Mucosa of descending colon (tissue), 3 donors: ENCODE data around the gene SLC25A53. TPM values are rescaled to one million over a fixed set of nuclear protein-coding genes. Genes with fewer than 3 reads are reported as not detected.
A peak's percentile ranks its signal among the peaks of the same experiment; 100 is the strongest.

Experiments
- ATAC-seq: fragments of 200-7000 bp; cut with Tn5 transposase; one replicate; pipeline ENCODE4 v1.9.1; 2020; ENCODE audit warnings: mild to moderate bottlenecking, moderate library complexity
- DNase-seq, 3 donors: peaks; one replicate each; pipeline ENCODE4 v3.0.0-alpha.2; 2020
- H3K36me3 ChIP-seq: fragments of 200-600 bp; one replicate; pipeline ENCODE4 v1.8.0; 2021; ENCODE audit warnings: low read depth, mild to moderate bottlenecking
- H3K4me1 ChIP-seq: fragments of 200-600 bp; one replicate; pipeline ENCODE4 v1.8.0; 2021; ENCODE audit warnings: low read depth, mild to moderate bottlenecking
- H3K4me3 ChIP-seq: fragments of 200-600 bp; one replicate; pipeline ENCODE4 v1.8.0; 2021; ENCODE audit warnings: mild to moderate bottlenecking
- H3K9me3 ChIP-seq: fragments of 200-600 bp; one replicate; pipeline ENCODE4 v1.8.0; 2021; ENCODE audit warnings: mild to moderate bottlenecking
- intact Hi-C, 2 donors: fragments of 100-400 bp; cut with DNase I in 1 of 2; cut with micrococcal nuclease in 1 of 2; formaldehyde crosslinking; loops; one replicate each; pipeline versions ENCODE4 v1.11.0 to v1.11.1; 2022; cut with DNase I, micrococcal nuclease
- total RNA-seq, 3 donors: library from RNA; stranded (reverse); fragmentation: NEBNext Ultra II Directional in 2 of 3; extraction: Animal tissue kit (Norgen Biotek cat#: 25700) in 2 of 3; gene quantifications; one replicate each; pipeline versions ENCODE4 v1.2.1 to v1.2.4, GENCODE V29; 2021 to 2023
- TF ChIP-seq, protein P1 (sequence below): fragments of 200-600 bp; IDR thresholded peaks from one replicate; pipeline ENCODE4 v1.8.0; 2022; ENCODE audit warnings: antibody characterized with exemption, mild to moderate bottlenecking
- donor health status: DM: no; HTN: no; CAD: no; lungs with moderate emphysema.
- donor health status: DM: no; HTN: no; CAD: no.
- donor health status: DM: no; HTN: yes; CAD: no.

Gene SLC25A53
- total RNA-seq, 3 donors from 2014 or later: 7.2 to 18.0 (median 8.5) TPM

DNA sequence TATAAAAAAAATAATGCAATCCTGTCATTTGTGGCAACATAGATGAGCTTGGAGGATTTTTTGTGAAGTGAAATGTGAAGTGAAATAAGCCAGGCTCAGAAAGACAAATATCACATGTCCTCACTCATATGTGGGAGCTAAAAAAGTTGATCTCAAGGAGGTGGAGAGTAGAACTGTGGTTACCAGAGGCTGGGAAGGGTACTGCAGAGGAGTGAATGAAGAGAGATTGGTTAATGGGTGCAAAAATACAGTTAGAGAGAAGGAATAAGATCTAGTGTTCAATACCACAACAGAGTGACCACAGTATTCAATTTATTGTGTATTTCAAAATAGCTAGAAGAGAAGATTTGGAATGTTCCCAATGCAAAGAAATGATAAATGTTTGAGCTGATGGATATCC lies 57.9 kb downstream of the SLC25A53 start:
- intact Hi-C loops: no loop called here
- no peak overlapping the region for H3K4me3 ChIP-seq
- ATAC-seq (no peak), DNase-seq (no peak)
- no peaks in the 10 kb centered on the region for H3K4me1 ChIP-seq
- TF ChIP-seq, protein P1, sequence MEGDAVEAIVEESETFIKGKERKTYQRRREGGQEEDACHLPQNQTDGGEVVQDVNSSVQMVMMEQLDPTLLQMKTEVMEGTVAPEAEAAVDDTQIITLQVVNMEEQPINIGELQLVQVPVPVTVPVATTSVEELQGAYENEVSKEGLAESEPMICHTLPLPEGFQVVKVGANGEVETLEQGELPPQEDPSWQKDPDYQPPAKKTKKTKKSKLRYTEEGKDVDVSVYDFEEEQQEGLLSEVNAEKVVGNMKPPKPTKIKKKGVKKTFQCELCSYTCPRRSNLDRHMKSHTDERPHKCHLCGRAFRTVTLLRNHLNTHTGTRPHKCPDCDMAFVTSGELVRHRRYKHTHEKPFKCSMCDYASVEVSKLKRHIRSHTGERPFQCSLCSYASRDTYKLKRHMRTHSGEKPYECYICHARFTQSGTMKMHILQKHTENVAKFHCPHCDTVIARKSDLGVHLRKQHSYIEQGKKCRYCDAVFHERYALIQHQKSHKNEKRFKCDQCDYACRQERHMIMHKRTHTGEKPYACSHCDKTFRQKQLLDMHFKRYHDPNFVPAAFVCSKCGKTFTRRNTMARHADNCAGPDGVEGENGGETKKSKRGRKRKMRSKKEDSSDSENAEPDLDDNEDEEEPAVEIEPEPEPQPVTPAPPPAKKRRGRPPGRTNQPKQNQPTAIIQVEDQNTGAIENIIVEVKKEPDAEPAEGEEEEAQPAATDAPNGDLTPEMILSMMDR: no peak
- H3K9me3 ChIP-seq: no peaks in the 10 kb centered on the region
- H3K36me3 ChIP-seq: no peaks in the 10 kb centered on the region

DNA sequence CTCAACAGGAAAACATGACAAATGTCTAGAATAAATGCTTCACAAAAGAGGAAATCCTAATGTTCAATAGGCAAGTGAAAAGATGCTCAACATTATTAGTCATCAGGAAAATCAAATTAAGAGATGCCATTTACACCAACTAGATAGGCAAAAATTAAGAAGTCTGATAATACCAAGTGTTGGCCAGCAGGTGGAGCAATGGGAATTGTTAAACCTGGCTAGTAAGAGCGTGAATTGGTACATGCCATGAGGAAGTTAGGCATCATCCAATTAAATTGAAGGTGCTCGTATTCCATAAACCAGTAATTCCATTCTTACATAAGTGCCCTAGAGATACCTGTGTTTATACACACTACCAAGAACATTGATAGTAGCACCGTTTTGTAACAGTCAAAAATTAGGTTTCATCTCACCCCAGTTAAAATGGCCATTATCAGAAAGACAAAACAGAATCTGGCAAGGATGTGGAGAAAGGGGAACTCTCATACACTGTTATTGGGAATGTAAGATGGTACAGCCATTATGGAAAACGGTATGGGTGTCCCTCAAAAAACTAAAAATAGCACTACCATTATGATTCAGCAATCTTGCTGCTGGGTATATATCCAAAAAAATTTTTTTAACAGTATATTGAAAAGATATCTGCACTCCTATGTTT lies 58.5 kb downstream of the SLC25A53 start:
- TF ChIP-seq, protein P1: no peak
- H3K4me3 ChIP-seq: no peak overlapping the region
- ATAC-seq: peak; percentile 87

DNA sequence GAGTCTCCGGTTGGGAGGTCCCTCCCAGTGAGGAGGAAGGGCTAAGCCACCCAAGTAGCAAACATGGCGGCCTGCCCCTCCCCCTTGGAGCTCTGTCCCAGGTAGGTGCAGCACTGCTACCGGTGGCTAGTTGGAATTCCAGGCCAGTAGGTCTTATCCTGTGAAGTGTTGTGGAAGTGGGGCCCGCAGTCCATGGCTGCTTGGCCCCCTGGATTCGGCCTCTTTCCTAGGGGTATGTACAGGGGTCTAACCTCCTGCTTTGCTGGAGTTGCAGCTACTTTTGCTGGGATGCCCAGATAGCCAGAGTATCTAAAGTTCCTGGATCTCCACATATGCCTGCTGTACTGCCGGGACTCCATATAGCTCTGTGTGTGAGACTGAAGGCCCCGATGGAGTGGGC lies 70.9 kb downstream of the SLC25A53 start:
- TF ChIP-seq, protein P1: no peak
- DNase-seq (no peak), ATAC-seq (no peak)
- intact Hi-C loops: no loop called here
- Histone ChIP-seq H3K36me3 (no peaks in the 10 kb centered on the region), H3K9me3 (no peaks in the 10 kb centered on the region), H3K4me3 (no peak overlapping the region), H3K4me1 (no peaks in the 10 kb centered on the region)

More for the DNA sequence above, 58.5 kb downstream of the SLC25A53 start:
- DNase-seq: peak in 1 of 3 donors; percentile 32
- H3K36me3 ChIP-seq: no peaks in the 10 kb centered on the region
- no peaks in the 10 kb centered on the region for H3K4me1 ChIP-seq
- intact Hi-C loops: no loop called here
- no peaks in the 10 kb centered on the region for H3K9me3 ChIP-seq

- TF ChIP-seq, protein P1: no peak
- intact Hi-C loops: no loop called here
- no peak for ATAC-seq
Observed at GRCh38 chrX:104085477-104085876, 71.3 kb downstream of the SLC25A53 start.

DNA sequence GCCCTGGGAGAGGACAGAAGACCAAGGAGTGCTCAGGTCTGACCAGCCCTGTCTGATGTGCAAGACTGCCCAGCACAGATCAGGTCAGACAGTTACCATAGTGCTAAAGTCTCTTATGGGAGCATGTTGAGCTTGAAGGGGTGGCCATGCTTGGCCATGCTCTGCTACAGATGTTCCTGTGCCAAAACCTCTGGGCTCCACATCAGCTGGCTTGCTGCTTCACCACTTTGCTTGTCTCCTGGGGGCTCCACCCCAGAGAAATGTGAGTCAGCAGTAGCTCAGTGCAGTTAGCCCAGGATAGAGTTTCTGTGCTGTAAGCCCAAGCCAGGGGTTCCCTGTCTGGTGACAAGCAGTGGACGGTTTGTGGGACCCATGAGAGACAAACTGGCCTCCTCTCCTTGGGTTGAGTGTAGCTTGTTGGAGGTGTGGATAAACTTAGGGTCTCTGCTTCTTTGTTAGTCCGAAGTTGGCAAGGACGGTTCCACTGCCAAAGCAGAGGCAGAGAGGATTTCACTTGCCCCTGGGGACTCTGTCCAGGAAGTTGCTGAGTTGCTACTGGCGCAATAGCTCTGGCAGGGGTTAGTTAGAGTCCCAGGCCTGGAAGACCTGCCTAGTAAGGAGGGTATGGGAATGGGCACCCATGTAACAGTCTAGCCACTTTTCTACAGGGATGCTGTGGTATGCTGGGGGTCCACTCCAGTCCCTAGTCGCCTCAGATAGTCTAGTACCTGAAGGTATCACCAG lies 72.1 kb downstream of the SLC25A53 start:
- no peaks in the 10 kb centered on the region for H3K4me1 ChIP-seq
- H3K4me3 ChIP-seq: no peak overlapping the region
- no peaks in the 10 kb centered on the region for H3K36me3 ChIP-seq
- no peak for DNase-seq
- no peaks in the 10 kb centered on the region for H3K9me3 ChIP-seq
- no peak for ATAC-seq
- TF ChIP-seq, protein P1: no peak
- intact Hi-C loops: no loop called here

More at GRCh38 chrX:104085477-104085876, 71.3 kb downstream of the SLC25A53 start:
- Histone ChIP-seq H3K36me3 (no peaks in the 10 kb centered on the region), H3K9me3 (no peaks in the 10 kb centered on the region), H3K4me3 (no peak overlapping the region), H3K4me1 (no peaks in the 10 kb centered on the region)
- DNase-seq: no peak
